Measurements from ENCODE around the gene CPN2. TPM values are rescaled to one million over a fixed set of nuclear protein-coding genes. Genes with fewer than 3 reads are reported as not detected.

CPN2 gene
- polyA plus RNA-seq, 1 donor from 2014 or later, result not detected

- no peaks in the 10 kb centered on the region for H3K36me3 ChIP-seq (ENCODE audit: insufficient read depth, low read length)
- no peaks in the 10 kb centered on the region for H3K9me3 ChIP-seq (ENCODE audit: low read length)
- H3F3A ChIP-seq (ENCODE audit: insufficient read depth, low read length, poor library complexity, severe bottlenecking), result no peaks in the 10 kb centered on the region
- H3K27me3 ChIP-seq (ENCODE audit: insufficient read depth, low read depth, low read length), result no peaks in the 10 kb centered on the region
- H3K4me2 ChIP-seq (ENCODE audit: low read length), result no peak overlapping the region
- H4K20me1 ChIP-seq (ENCODE audit: insufficient read depth), result no peaks in the 10 kb centered on the region
- TF ChIP-seq CTCF (IDR thresholded peaks at IDR 0.05; ENCODE audit: poor library complexity, severe bottlenecking) (no peak), TAF1 (IDR thresholded peaks at IDR 0.05; ENCODE audit: low read depth) (no peak)
- H3K27ac ChIP-seq (ENCODE audit: low read length), result no peak overlapping the region
- H3K9me2 ChIP-seq (ENCODE audit: insufficient read depth, low read length), result no peaks in the 10 kb centered on the region
- no peak overlapping the region for H3K4me3 ChIP-seq (ENCODE audit: low read length)
- H2AFZ ChIP-seq (ENCODE audit: low read depth, low read length), result no peak overlapping the region
- H3K79me2 ChIP-seq (replicated peaks; ENCODE audit: insufficient read depth, low read length), result no peaks in the 10 kb centered on the region
- no peak overlapping the region for H3K9ac ChIP-seq (ENCODE audit: low read length)
Observed at GRCh38 chr3:194367992-194368841, 17.1 kb upstream of the CPN2 start.

GRCh38 chr3:194365978-194366490 is 14.9 kb upstream of the CPN2 start:
- Histone ChIP-seq H3K9me3 (ENCODE audit: low read length) (no peaks in the 10 kb centered on the region), H3K27me3 (ENCODE audit: insufficient read depth, low read depth, low read length) (no peaks in the 10 kb centered on the region), H3K36me3 (ENCODE audit: insufficient read depth, low read length) (no peaks in the 10 kb centered on the region), H4K20me1 (ENCODE audit: insufficient read depth) (no peaks in the 10 kb centered on the region), H3K4me3 (ENCODE audit: low read length) (no peak overlapping the region), H3K27ac (ENCODE audit: low read length) (no peak overlapping the region), H3K9ac (ENCODE audit: low read length) (no peak overlapping the region), H2AFZ (ENCODE audit: low read depth, low read length) (no peak overlapping the region), H3F3A (ENCODE audit: insufficient read depth, low read length, poor library complexity, severe bottlenecking) (no peaks in the 10 kb centered on the region), H3K79me2 (replicated peaks; ENCODE audit: insufficient read depth, low read length) (no peaks in the 10 kb centered on the region), H3K9me2 (ENCODE audit: insufficient read depth, low read length) (no peaks in the 10 kb centered on the region), H3K4me2 (ENCODE audit: low read length) (no peak overlapping the region)
- TF ChIP-seq EP300 (conservative IDR thresholded peaks at IDR 0.05; ENCODE audit: poor library complexity, severe bottlenecking) (no peak), POLR2AphosphoS5 (IDR thresholded peaks at IDR 0.05) (no peak)

- Histone ChIP-seq H3K27ac (ENCODE audit: low read length) (no peak overlapping the region), H3F3A (ENCODE audit: insufficient read depth, low read length, poor library complexity, severe bottlenecking) (no peaks in the 10 kb centered on the region), H3K36me3 (ENCODE audit: insufficient read depth, low read length) (no peaks in the 10 kb centered on the region), H4K20me1 (ENCODE audit: insufficient read depth) (no peaks in the 10 kb centered on the region), H3K27me3 (ENCODE audit: insufficient read depth, low read depth, low read length) (no peaks in the 10 kb centered on the region), H3K79me2 (replicated peaks; ENCODE audit: insufficient read depth, low read length) (no peaks in the 10 kb centered on the region), H3K9me2 (ENCODE audit: insufficient read depth, low read length) (no peaks in the 10 kb centered on the region), H2AFZ (ENCODE audit: low read depth, low read length) (no peak overlapping the region), H3K9me3 (ENCODE audit: low read length) (no peaks in the 10 kb centered on the region), H3K4me3 (ENCODE audit: low read length) (no peak overlapping the region), H3K9ac (ENCODE audit: low read length) (no peak overlapping the region), H3K4me2 (ENCODE audit: low read length) (no peak overlapping the region)
- no peak for TF ChIP-seq TAF1 (IDR thresholded peaks at IDR 0.05; ENCODE audit: low read depth)
- TF ChIP-seq MXI1 (conservative IDR thresholded peaks at IDR 0.05; ENCODE audit: poor library complexity, severe bottlenecking), result no peak
- no peak for TF ChIP-seq EP300 (conservative IDR thresholded peaks at IDR 0.05; ENCODE audit: poor library complexity, severe bottlenecking)
- TF ChIP-seq RAD21 (conservative IDR thresholded peaks at IDR 0.05), result no peak
- TF ChIP-seq SMC3 (conservative IDR thresholded peaks at IDR 0.05; ENCODE audit: poor library complexity), result no peak
- no peak for TF ChIP-seq POLR2AphosphoS5 (IDR thresholded peaks at IDR 0.05)
- no peak for TF ChIP-seq CTCF (IDR thresholded peaks at IDR 0.05; ENCODE audit: poor library complexity, severe bottlenecking)
- no peak for TF ChIP-seq EZH2 (IDR thresholded peaks at IDR 0.05; ENCODE audit: borderline replicate concordance, insufficient read depth, low read length, poor library complexity, severe bottlenecking)
- TF ChIP-seq REST (IDR thresholded peaks at IDR 0.05; ENCODE audit: borderline replicate concordance), result no peak
Observed at GRCh38 chr3:194365526-194365925, 14.4 kb upstream of the CPN2 start.
